GM19238 (cell line): Measurements from ENCODE around the gene CHRM5.

Experiments
- DNase-seq: peaks from one replicate; pipeline ENCODE4 v3.0.0; 2011; ENCODE audit warnings: low spot score; ENCODE audit not compliant: insufficient read length

The CHRM5 gene

GRCh38 chr15:33968224-33968623, at the start of gene CHRM5:
Gene CHRM5, plus strand, starts transcription at chr15:33968497. Its CDS starts 94,221 bp downstream, at chr15:34062718.
- DNase-seq = no peak

GRCh38 chr15:33923446-33923845, 44.9 kb upstream of the CHRM5 start:
- DNase-seq = no peak

- no peak for DNase-seq
These were observed 42.0 kb upstream of the CHRM5 start for GRCh38 chr15:33926260-33926659.

- no peak for DNase-seq
These were observed 35.6 kb upstream of the CHRM5 start for GRCh38 chr15:33932734-33933133.

- no peak for DNase-seq
These were observed 33.9 kb upstream of the CHRM5 start for GRCh38 chr15:33934396-33934795.

- DNase-seq = no peak
These were observed 33.4 kb upstream of the CHRM5 start for GRCh38 chr15:33934921-33935320.

- no peak for DNase-seq
These were observed 26.8 kb upstream of the CHRM5 start for GRCh38 chr15:33941279-33942063.

- DNase-seq = no peak
These were observed 22.1 kb upstream of the CHRM5 start for GRCh38 chr15:33946152-33946551.

- no peak for DNase-seq
These were observed 12.4 kb upstream of the CHRM5 start for GRCh38 chr15:33955945-33956344.

- DNase-seq = no peak
These were observed 11.9 kb upstream of the CHRM5 start for GRCh38 chr15:33956397-33956796.

- no peak for DNase-seq
These were observed 8.3 kb upstream of the CHRM5 start for GRCh38 chr15:33959844-33960548.

- DNase-seq = no peak
These were observed 7.8 kb upstream of the CHRM5 start for GRCh38 chr15:33960549-33960935.

GRCh38 chr15:33963831-33964664, 4.2 kb upstream of the CHRM5 start:
- peak; percentile 4 for DNase-seq

GRCh38 chr15:33964665-33965040, 3.6 kb upstream of the CHRM5 start:
- DNase-seq = no peak

- no peak for DNase-seq
These were observed 524 bp downstream of the CHRM5 start for GRCh38 chr15:33968821-33969220.

GRCh38 chr15:33971811-33972210, 3.5 kb downstream of the CHRM5 start:
- no peak for DNase-seq

- DNase-seq = no peak
These were observed 6.8 kb downstream of the CHRM5 start for GRCh38 chr15:33975022-33975565.

- DNase-seq = no peak
These were observed 11.9 kb downstream of the CHRM5 start for GRCh38 chr15:33980159-33980558.

GRCh38 chr15:33982516-33982915, 14.2 kb downstream of the CHRM5 start:
- no peak for DNase-seq

GRCh38 chr15:33985287-33985686, 17.0 kb downstream of the CHRM5 start:
- no peak for DNase-seq

- no peak for DNase-seq
These were observed 17.5 kb downstream of the CHRM5 start for GRCh38 chr15:33985751-33986150.

- DNase-seq = no peak
These were observed 19.1 kb downstream of the CHRM5 start for GRCh38 chr15:33987444-33987843.
